Measurements from ENCODE around the gene WDR90.

Gene WDR90

DNA sequence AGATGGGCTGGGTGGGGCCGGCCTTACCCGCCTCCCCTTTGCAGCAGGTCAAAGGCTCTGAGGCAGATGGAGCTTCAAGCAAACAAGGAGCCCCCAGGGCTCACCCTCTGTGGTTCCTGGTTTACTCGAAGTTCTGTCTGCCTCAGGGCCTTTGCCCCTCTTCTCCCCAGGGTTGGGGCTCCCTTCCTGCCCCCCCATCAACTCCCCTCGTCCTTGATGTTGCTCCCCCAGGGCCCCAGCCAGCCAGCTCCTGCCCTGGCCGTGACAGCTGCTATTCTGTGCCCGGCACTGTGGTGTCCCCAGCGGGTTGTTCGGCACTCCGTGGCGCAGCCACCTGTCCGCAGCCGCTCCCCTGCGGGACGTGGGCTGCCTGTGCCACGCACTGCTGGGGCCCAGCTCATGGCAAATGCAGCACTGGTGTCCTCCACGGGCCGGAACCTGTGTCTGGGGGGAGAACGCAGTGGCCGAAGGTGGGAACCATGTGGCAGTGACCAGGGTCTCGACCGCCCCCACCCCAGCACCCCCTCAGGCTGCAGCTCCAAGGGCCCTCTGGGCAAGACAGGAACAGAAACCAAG lies 61.4 kb downstream of the WDR90 start:
- no peak for DNase-seq

GRCh38 chr16:711084-711483 lies 61.9 kb downstream of the WDR90 start:
- no peak for DNase-seq

DNA sequence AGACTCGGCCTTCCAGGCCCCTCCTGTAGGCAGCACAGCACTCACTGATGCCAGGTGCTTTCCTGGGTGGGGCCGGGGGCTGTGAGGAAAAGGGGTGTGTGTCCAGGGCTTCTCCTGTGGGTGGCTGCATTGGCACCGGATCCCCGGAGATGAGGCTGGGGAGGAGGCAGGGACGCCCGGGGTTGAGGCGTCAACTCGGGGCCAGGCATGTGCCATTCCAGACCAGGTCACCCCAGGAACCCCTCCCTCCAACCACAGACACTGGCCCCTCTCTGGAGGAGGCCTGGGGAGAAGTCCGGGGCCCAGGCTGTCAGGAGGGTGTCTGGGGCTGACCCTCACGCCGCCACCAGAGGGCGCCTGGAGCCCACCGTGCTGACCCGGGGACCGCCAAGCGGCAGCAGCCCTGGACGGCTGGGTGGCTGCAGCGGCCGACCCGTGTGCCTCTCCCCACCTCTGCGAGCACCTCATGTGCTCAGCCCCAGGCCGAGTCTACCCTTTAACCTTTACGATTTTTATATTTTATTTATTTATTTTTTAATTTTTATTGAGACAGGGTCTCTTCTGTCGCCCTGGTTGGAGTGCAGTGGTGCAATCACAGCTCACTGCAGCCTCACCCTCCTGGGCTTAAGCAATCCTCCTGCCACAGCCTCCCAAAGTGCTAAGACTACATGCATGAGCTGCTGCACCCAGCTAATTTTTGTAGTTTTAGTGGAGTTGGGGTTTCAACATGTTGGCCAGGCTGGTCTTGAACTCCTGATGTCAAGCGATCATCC lies 62.6 kb downstream of the WDR90 start:
- DNase-seq = peak; percentile 73 to 74

GRCh38 chr16:712740-713250 lies 63.6 kb downstream of the WDR90 start:
- peak; percentile 38 to 40 for DNase-seq

- DNase-seq = no peak
Observed at GRCh38 chr16:714079-714478, 64.9 kb downstream of the WDR90 start.

GRCh38 chr16:714558-715476 lies 65.7 kb downstream of the WDR90 start, which contains the start of gene METRN:
METRN (plus strand) TSS chr16:715118; CDS start chr16:715290, 172 bp downstream.
- peak; percentile 82 for DNase-seq

DNA sequence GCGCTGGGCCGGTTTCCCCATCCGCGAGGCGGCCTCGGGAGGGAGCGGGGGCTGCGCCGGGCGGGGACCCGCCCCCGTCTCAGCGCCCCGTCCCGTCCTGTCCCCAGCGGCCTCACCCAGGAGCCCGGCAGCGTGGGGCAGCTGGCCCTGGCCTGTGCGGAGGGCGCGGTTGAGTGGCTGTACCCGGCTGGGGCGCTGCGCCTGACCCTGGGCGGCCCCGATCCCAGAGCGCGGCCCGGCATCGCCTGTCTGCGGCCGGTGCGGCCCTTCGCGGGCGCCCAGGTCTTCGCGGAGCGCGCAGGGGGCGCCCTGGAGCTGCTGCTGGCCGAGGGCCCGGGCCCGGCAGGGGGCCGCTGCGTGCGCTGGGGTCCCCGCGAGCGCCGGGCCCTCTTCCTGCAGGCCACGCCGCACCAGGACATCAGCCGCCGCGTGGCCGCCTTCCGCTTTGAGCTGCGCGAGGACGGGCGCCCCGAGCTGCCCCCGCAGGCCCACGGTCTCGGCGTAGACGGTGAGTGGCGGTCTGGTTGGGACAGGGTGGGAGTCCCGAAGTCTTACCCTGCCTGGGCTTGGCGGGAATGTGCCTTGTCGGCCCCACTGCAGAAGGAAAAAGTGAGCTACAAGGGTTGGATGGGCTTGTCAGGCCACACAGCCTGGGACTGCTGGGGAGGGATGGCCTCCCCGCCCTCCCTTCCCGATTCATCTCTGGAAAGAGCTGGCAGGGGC lies 66.5 kb downstream of the WDR90 start:
- DNase-seq = no peak

- DNase-seq = no peak
Observed at GRCh38 chr16:716200-716568, 67.0 kb downstream of the WDR90 start.

DNA sequence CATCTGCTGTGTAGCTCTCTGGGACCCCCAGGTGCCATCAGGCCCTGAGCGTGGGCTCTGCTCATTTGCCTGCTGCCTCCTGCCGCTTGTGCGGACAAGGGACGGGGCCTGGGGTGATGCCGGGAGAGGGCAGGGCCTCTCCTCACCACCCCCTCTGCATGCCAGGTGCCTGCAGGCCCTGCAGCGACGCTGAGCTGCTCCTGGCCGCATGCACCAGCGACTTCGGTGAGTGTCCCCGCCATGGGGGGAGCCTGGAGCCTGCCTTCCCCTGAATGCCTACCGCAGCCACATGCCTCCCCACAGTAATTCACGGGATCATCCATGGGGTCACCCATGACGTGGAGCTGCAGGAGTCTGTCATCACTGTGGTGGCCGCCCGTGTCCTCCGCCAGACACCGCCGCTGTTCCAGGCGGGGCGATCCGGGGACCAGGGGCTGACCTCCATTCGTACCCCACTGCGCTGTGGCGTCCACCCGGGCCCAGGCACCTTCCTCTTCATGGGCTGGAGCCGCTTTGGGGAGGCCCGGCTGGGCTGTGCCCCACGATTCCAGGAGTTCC lies 67.7 kb downstream of the WDR90 start:
- no peak for DNase-seq

Data from activated CD4-positive, alpha-beta T cell treated with anti-CD3 and anti-CD28 coated beads, Interleukin-2, amount 50 U/mL, for 4 hours (primary cell).